Measurements from ENCODE around the gene STKLD1. TPM values are rescaled to one million over a fixed set of nuclear protein-coding genes. Genes with fewer than 3 reads are reported as not detected.
A peak's percentile ranks its signal among the peaks of the same experiment; 100 is the strongest.
"Not testable (repeated sequence)": the region's sequence is repeated elsewhere in the genome, so short reads cannot be mapped to it uniquely, and the experiment has no call there.

Gene STKLD1
- total RNA-seq, result 1 to 10 TPM in 1 of 4 donors, under 1 TPM in 1, not detected in 2; 0.93 to 1.3 TPM

DNA sequence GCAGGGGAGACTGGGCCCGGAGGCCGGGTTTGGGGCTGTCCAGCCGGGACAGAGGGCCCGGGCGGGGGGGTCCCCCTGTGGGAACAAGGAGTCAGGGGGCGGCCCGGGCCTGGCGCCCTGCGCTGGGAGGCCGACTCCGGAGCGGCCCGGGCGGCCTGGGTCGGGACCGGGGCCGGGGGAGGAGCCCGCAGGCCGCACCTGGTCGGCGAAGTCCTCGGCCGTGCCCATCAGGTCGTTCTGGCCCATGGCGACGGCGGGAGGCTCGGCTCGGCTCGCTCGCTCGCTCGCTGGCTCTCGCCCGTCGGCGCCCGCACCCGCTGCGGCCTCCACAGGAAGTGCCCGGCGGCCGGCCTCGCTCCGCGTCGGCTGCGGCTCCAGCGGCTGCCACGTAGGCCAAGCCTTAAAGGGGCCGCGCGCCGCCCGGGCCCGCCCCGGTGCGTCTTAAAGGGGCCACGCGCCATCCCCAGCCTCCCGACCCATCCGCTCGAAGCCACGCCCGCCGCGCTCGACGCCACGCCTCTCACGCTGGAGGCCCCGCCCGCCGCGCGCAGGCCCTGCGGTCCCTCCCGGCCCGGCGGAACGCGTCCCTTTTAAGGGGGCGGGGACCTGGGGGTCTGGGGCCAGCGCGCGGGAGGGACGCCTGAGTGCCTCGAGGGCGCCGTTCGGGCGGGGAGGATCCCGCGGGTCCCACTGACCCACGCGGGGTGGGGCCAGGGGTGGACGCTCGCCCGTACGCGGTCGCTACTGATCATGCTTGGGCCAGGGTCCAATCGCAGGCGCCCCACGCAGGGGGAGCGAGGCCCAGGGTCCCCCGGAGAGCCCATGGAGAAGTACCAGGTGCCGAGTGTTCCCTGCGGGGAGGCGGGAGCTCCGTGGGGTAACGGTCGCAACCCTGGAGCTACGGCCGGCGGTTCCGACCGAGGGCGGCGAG is at the start of gene STKLD1, which contains the start of gene SURF4:
STKLD1 (plus strand) TSS at position 643 of the 931 bp plus-strand sequence; CDS start at position 751, 108 bp downstream.
SURF4 (minus strand) TSS at position 337 of the 931 bp plus-strand sequence; CDS start at position 246, 91 bp downstream.
- peaks cover 0 to 51% (median 35%) of the 10 kb centered on the region in 3 donors for H3K4me1 ChIP-seq
- H3K27me3 ChIP-seq, result no peaks in the 10 kb centered on the region
- peak within 1 kb of the TSS; percentile 87 to 100 for H3K4me3 ChIP-seq
- H3K27ac ChIP-seq, result peak within 1 kb of the TSS; percentile 90 to 97 (median 94)
- no CpG with 5 or more reads among the region's 120 CpGs for WGBS, 2 donors (ENCODE audit: low coverage in 1 of 2)
- H3K9me3 ChIP-seq, result no peaks in the 10 kb centered on the region
- ATAC-seq, result peak; percentile 98
- peak in 3 of 4 experiments; percentile 7 to 60 (median 53) for TF ChIP-seq CTCF (IDR thresholded peaks at IDR 0.05)
- peak; percentile 54 for TF ChIP-seq POLR2AphosphoS5 (IDR thresholded peaks at IDR 0.05)
- TF ChIP-seq POLR2A (IDR thresholded peaks at IDR 0.05), result peak; percentile 82 to 88
- TF ChIP-seq EP300 (IDR thresholded peaks at IDR 0.05), result no peak
- peaks cover 0 to 17% of the 10 kb centered on the region in 2 donors for H3K36me3 ChIP-seq

- WGBS, 2 donors (ENCODE audit: low coverage in 1 of 2), result 73 to 96% methylated on average over 3 to 4 of the region's 6 CpGs
- peaks cover 0 to 22% of the 10 kb centered on the region in 2 donors for H3K36me3 ChIP-seq
- not testable (repeated sequence) for H3K4me3 ChIP-seq, H3K27ac ChIP-seq, H3K9me3 ChIP-seq, ATAC-seq, H3K27me3 ChIP-seq, H3K4me1 ChIP-seq
Measured at GRCh38 chr9:133327021-133327420, 49.1 kb upstream of the STKLD1 start.

DNA sequence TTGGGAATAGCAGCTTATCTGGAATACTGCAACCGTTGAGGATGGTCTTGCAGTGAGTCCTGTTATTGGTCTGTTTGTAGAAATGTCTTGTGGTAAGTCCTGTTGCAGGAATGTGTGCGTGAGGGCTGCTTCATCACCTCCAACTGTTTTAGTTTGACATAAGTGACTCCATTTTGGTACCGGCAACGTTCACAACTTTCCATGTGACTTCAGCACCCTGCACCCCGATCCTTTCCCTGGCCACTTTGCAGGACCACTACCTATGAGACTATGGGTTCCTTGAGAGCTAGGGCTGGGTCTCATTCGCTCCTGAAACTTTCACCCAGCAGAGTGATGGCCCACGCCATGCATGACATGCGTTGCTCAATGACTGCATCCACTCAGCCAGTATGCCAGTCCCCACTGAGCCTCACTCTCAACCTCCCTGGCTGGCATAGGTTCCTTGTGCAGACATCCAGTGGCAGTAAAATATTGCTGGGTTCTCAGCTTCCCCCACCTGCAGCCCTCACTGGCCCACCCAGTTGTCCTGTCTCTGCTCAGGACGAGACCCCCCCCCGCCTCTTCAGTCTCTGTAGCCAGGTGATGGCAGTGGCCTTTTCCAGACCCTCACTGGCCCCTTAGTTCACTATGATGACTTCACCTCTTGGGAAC is 48.2 kb upstream of the STKLD1 start:
- TF ChIP-seq CTCF (IDR thresholded peaks at IDR 0.05), result no peak
- TF ChIP-seq POLR2A (IDR thresholded peaks at IDR 0.05), result no peak
- no peak for TF ChIP-seq POLR2AphosphoS5 (IDR thresholded peaks at IDR 0.05)
- TF ChIP-seq EP300 (IDR thresholded peaks at IDR 0.05), result no peak
- Histone ChIP-seq H3K4me1 (peaks cover 0 to under 1% (median 0%) of the 10 kb centered on the region in 3 donors), H3K36me3 (peaks cover 0 to 31% of the 10 kb centered on the region in 2 donors), H3K4me3 (no peak overlapping the region), H3K27me3 (no peaks in the 10 kb centered on the region), H3K27ac (no peak overlapping the region), H3K9me3 (no peaks in the 10 kb centered on the region)
- ATAC-seq, result no peak
- 84 to 88% methylated on average over 5 to 6 of the region's 10 CpGs for WGBS, 2 donors (ENCODE audit: low coverage in 1 of 2)

DNA sequence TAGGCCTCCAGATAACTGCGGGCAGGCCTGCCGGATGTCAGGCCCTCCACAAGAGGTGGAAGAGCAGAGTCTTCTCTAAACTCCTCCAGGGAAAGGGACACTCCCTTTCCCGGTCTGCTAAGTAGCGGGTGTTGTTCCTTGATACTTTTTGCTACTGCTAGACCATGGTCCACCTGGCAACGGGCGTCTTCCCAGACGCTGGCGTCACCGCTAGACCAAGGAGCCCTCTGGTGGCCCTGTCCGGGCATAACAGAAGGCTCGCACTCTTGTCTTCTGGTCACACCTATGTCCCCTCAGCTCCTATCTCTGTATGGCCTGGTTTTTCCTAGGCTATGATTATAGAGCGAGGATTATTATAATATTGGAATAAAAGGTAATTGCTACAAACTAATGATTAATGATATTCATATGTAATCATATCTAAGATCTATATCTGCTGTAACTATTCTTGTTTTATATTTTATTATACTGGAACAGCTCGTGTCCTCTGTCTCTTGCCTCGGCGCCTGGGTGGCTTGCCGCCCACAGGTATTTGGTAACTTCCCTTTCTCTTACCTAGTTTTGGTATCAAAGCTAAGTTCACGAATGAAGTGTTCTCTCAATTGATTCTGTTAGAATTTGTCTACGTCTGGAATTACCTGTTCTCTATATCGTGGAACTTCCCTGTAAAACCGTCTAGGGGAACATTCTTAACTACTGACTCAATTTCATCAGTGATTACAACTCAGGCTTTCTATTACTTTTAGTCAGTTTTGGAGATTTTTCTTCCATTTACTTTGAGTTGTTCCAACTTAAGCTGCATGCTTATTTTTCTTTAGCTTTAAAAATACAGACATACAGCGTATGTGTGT is 46.6 kb upstream of the STKLD1 start:
- not testable (repeated sequence) for H3K9me3 ChIP-seq, ATAC-seq, H3K27ac ChIP-seq, H3K27me3 ChIP-seq, H3K4me3 ChIP-seq
- peak in 3 of 4 experiments; percentile 39 to 65 (median 62) for TF ChIP-seq CTCF (IDR thresholded peaks at IDR 0.05)
- 62 to 70% methylated on average over 13 to 15 of the region's 21 CpGs for WGBS, 2 donors (ENCODE audit: low coverage in 1 of 2)
- Histone ChIP-seq H3K4me1 (peaks cover 0 to 16% (median 7%) of the 10 kb centered on the region in 3 donors), H3K36me3 (peaks cover 0 to 47% of the 10 kb centered on the region in 2 donors)

- WGBS, 2 donors (ENCODE audit: low coverage in 1 of 2), result 70 to 82% methylated on average over 2 to 11 of the region's 19 CpGs
- Histone ChIP-seq H3K4me3 (no peak overlapping the region), H3K4me1 (peaks cover 4 to 28% (median 14%) of the 10 kb centered on the region in 3 donors), H3K27me3 (no peaks in the 10 kb centered on the region), H3K27ac (no peak overlapping the region), H3K9me3 (no peaks in the 10 kb centered on the region), H3K36me3 (peaks cover 0 to 48% of the 10 kb centered on the region in 2 donors)
- TF ChIP-seq POLR2AphosphoS5 (IDR thresholded peaks at IDR 0.05) (no peak), CTCF (IDR thresholded peaks at IDR 0.05) (no peak), EP300 (IDR thresholded peaks at IDR 0.05) (no peak), POLR2A (IDR thresholded peaks at IDR 0.05) (no peak)
- no peak for ATAC-seq
Measured at GRCh38 chr9:133331221-133331620, 44.9 kb upstream of the STKLD1 start.

Measured in gastroesophageal sphincter (tissue), 4 donors.